OCI-LY7 (cell line): ENCODE measurements around the gene GPAT3. TPM values are rescaled to one million over a fixed set of nuclear protein-coding genes. Genes with fewer than 3 reads are reported as not detected.

Experiments
- BruUV-seq: library from RNA; stranded (reverse); fragments of 400-500 nt; replicated peaks from 2 replicates; lab custom pipeline; 2021; lab: Mats Ljungman, UMichigan
- CTCF ChIA-PET: fragments of 300-600 bp; sonication (Branson Sonifier 250); formaldehyde crosslinking; loops from one replicate; lab custom pipeline; 2022; ENCODE audit warnings: antibody characterized with exemption; ENCODE audit not compliant: unreplicated experiment; lab: Charles Lee
- POLR2A ChIA-PET: fragments of 300-600 bp; sonication (Branson Sonifier 250); formaldehyde crosslinking; loops from one replicate; lab custom pipeline; 2022; ENCODE audit warnings: antibody characterized with exemption; lab: Charles Lee
- DNase-seq: peaks from one replicate; pipeline ENCODE4 v3.0.0-alpha.2; 2015; ENCODE audit warnings: low spot score
- H2AFZ ChIP-seq: fragments of 200-600 bp; sonication (generic), shearing (Covaris generic); 2 replicates; pipeline ENCODE4 v1.6.1; 2014; ENCODE audit warnings: mild to moderate bottlenecking, antibody characterized with exemption, low read length, moderate library complexity
- H3K27ac ChIP-seq: fragments of 200-600 bp; sonication (generic); 2 replicates; pipeline ENCODE4 v1.5.1; 2014; ENCODE audit warnings: mixed run types, low read depth, mild to moderate bottlenecking, moderate library complexity, low read length, inconsistent platforms; ENCODE audit not compliant: poor library complexity, severe bottlenecking
- H3K36me3 ChIP-seq: fragments of 200-600 bp; sonication (generic); 2 replicates; pipeline ENCODE4 v1.6.1; 2014; ENCODE audit warnings: mild to moderate bottlenecking, antibody characterized with exemption, low read length, moderate library complexity, mixed read lengths; ENCODE audit not compliant: insufficient read depth
- H3K4me1 ChIP-seq: fragments of 200-600 bp; sonication (generic); 2 replicates; pipeline ENCODE4 v1.5.1; 2014; ENCODE audit warnings: mild to moderate bottlenecking, low read length; ENCODE audit not compliant: insufficient read depth, poor library complexity, severe bottlenecking
- H3K4me2 ChIP-seq: fragments of 200-600 bp; sonication (generic); 2 replicates; pipeline ENCODE4 v1.6.1; 2014; ENCODE audit warnings: mild to moderate bottlenecking, low read length
- H3K4me3 ChIP-seq: fragments of 200-600 bp; sonication (generic); 2 replicates; pipeline ENCODE4 v1.5.1; 2014; ENCODE audit warnings: mild to moderate bottlenecking, low read depth, low read length; ENCODE audit not compliant: poor library complexity, severe bottlenecking
- H3K79me2 ChIP-seq: fragments of 200-600 bp; sonication (generic); 2 replicates; pipeline ENCODE4 v1.6.1; 2016; ENCODE audit warnings: low read depth, mild to moderate bottlenecking, low read length, moderate library complexity, mixed read lengths; ENCODE audit not compliant: insufficient read depth
- H3K9me2 ChIP-seq: fragments of 200-600 bp; sonication (generic); 2 replicates; pipeline ENCODE4 v1.6.1; 2016; ENCODE audit warnings: mild to moderate bottlenecking, low read length, mixed read lengths; ENCODE audit not compliant: insufficient read depth
- H3K9me3 ChIP-seq: fragments of 200-600 bp; sonication (generic); 2 replicates; pipeline ENCODE4 v1.6.1; 2014; ENCODE audit warnings: mild to moderate bottlenecking, mixed run types, low read length, mixed read lengths
- H4K20me1 ChIP-seq: fragments of 200-600 bp; sonication (generic); 2 replicates; pipeline ENCODE4 v1.6.1; 2014; ENCODE audit warnings: mild to moderate bottlenecking, antibody characterized with exemption, low read length, moderate library complexity, mixed read lengths; ENCODE audit not compliant: insufficient read depth
- EZH2phosphoT487 ChIP-seq: fragments of 200-600 bp; sonication (generic); IDR thresholded peaks from 2 replicates; pipeline ENCODE4 v1.6.1; 2018; ENCODE audit warnings: low read depth, borderline replicate concordance, mild to moderate bottlenecking, mixed run types, antibody characterized with exemption, low read length, moderate library complexity, mixed read lengths
- intact Hi-C: fragments of 100-400 bp; cut with micrococcal nuclease; formaldehyde crosslinking; loops from one replicate; pipeline ENCODE4 v1.10.0; 2022; ENCODE audit not compliant: unreplicated experiment
- total RNA-seq, 2 experiments: library from RNA; depleted of rRNA in 1 of 2; stranded (reverse); fragments of >200 nt in 1 of 2; shearing (Covaris generic) in 1 of 2; gene quantifications; 2 replicates each; pipeline ENCODE4 v1.2.3, GENCODE V29; 2014 to 2022
- TF ChIP-seq, protein P1 (sequence below): fragments of 200-600 bp; sonication (generic); conservative IDR thresholded peaks from 2 replicates; pipeline ENCODE4 v1.5.1; 2014; ENCODE audit warnings: mild to moderate bottlenecking, antibody characterized with exemption, low read length, moderate library complexity, mixed read lengths

The GPAT3 gene
- total RNA-seq, 2 experiments from 2014 or later = 0.41 TPM; not detected in 1

DNA sequence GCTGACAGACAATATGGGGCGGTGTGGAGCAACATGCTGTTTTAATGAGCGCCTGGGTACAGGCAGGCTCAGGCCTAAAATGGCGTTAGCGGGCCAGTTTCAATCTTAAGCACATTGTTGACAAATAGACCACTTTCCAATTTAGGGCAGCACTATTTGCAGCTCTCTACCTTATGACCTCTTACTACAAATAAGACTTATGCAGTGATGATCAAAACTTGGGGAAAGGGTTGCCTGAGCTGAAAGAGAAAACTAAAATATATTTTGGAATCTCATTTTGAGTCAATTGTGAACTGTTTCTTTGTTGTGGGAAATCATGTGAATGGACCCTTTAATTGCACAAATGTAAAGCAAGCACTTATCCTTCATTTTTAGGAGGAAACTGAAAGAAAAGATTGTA is 25.5 kb upstream of the GPAT3 start:
- H3K9me2 ChIP-seq = no peaks in the 10 kb centered on the region
- H2AFZ ChIP-seq = no peak overlapping the region
- ChIA-PET POLR2A (interaction anchor here (1.3 to 2.8 kb wide), 2 partner anchors 11 to 34 kb away, joined by 5 to 8 read pairs; no protein-coding TSS in a partner anchor), CTCF (no interaction called here)
- H3K4me3 ChIP-seq = no peak overlapping the region
- TF ChIP-seq, protein P1, sequence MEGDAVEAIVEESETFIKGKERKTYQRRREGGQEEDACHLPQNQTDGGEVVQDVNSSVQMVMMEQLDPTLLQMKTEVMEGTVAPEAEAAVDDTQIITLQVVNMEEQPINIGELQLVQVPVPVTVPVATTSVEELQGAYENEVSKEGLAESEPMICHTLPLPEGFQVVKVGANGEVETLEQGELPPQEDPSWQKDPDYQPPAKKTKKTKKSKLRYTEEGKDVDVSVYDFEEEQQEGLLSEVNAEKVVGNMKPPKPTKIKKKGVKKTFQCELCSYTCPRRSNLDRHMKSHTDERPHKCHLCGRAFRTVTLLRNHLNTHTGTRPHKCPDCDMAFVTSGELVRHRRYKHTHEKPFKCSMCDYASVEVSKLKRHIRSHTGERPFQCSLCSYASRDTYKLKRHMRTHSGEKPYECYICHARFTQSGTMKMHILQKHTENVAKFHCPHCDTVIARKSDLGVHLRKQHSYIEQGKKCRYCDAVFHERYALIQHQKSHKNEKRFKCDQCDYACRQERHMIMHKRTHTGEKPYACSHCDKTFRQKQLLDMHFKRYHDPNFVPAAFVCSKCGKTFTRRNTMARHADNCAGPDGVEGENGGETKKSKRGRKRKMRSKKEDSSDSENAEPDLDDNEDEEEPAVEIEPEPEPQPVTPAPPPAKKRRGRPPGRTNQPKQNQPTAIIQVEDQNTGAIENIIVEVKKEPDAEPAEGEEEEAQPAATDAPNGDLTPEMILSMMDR = no peak
- no peak for TF ChIP-seq EZH2phosphoT487
- DNase-seq = no peak
- no peaks in the 10 kb centered on the region for H3K9me3 ChIP-seq
- no peak overlapping the region for H3K4me2 ChIP-seq
- no peak overlapping the region for H3K27ac ChIP-seq
- no TSS peak for BruUV-seq
- no peaks in the 10 kb centered on the region for H3K36me3 ChIP-seq
- no peaks in the 10 kb centered on the region for H3K4me1 ChIP-seq
- intact Hi-C loops = no loop called here
- H4K20me1 ChIP-seq = no peaks in the 10 kb centered on the region
- no peaks in the 10 kb centered on the region for H3K79me2 ChIP-seq

DNA sequence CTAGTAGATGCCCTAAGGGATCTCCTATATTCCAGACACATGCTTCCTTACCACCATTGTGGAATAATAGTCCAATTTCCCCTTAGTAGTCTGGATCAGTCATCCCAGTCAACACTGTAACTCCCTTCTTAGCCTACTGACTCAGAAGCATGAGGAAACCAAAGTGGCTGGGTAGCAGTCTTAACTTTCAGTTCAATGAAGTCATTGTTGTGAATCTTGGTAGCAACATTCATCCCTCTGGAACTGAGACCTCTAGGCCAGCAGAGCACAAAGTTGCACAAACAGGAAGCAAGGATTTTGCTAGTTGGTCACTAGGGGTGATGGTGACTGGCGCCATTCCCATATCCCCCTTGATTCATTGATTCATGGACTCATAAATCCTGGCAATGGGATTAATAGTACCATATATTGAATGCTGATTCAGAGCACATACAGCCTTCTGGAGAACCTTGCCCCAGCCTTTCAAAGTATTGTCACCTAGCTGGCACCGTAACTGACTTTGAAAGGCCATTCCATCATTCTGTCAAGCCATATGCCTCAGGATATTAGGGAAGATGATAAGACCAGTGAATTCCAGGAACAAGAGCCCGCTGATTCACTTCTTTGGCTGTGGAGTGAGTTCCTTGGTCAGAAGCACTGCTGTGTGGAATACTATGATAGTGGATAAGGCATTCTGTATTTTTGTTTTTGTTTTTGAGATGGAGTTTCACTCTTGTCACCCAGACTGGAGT is 19.7 kb upstream of the GPAT3 start:
- Histone ChIP-seq H3K9me2 (no peaks in the 10 kb centered on the region), H2AFZ (peak overlapping the region; percentile 40; the same call in 1 of the 2 replicates), H3K4me1 (no peaks in the 10 kb centered on the region), H4K20me1 (no peaks in the 10 kb centered on the region), H3K79me2 (no peaks in the 10 kb centered on the region), H3K27ac (no peak overlapping the region), H3K36me3 (no peaks in the 10 kb centered on the region), H3K4me2 (no peak overlapping the region), H3K9me3 (no peaks in the 10 kb centered on the region), H3K4me3 (no peak overlapping the region)
- DNase-seq = no peak
- POLR2A ChIA-PET = no interaction called here
- TF ChIP-seq EZH2phosphoT487 = no peak
- TF ChIP-seq, protein P1 = no peak
- intact Hi-C loops = no loop called here
- BruUV-seq = no TSS peak
- CTCF ChIA-PET = no interaction called here

DNA sequence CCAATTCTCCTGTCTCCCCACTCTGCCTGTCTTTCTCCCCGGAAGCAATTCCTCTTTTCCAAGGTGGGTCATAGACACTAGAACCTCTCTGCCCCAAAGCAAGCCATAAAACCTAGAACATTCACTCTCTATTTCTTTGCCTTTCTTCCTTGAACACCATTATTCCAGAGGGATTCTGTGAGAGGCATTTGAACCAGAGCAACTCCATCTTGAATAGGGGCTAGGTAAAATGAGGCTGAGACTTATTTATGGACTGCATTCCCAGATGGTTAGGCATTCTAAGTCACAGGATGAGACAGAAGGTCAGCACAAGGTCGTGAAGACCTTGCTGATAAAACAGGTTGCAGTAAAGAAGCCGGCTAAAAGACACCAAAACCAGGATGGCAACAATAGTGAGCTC is 13.7 kb upstream of the GPAT3 start:
- intact Hi-C loops = no loop called here
- H3K4me1 ChIP-seq = no peaks in the 10 kb centered on the region
- POLR2A ChIA-PET = interaction anchor here (0.8 kb wide), 1 partner anchor 13 kb away, joined by 3 read pairs; no protein-coding TSS in a partner anchor
- TF ChIP-seq, protein P1 = no peak
- no peak for TF ChIP-seq EZH2phosphoT487
- CTCF ChIA-PET = no interaction called here
- H3K4me3 ChIP-seq = no peak overlapping the region
- no peaks in the 10 kb centered on the region for H3K79me2 ChIP-seq
- BruUV-seq = no TSS peak
- no peaks in the 10 kb centered on the region for H3K9me2 ChIP-seq
- DNase-seq = no peak
- H3K9me3 ChIP-seq = peaks cover 6% of the 10 kb centered on the region; the same call in 1 of the 2 replicates
- no peak overlapping the region for H3K4me2 ChIP-seq
- no peaks in the 10 kb centered on the region for H3K36me3 ChIP-seq
- no peaks in the 10 kb centered on the region for H4K20me1 ChIP-seq
- no peak overlapping the region for H2AFZ ChIP-seq
- no peak overlapping the region for H3K27ac ChIP-seq
